ENCODE data around the gene MAN1A2. TPM values are rescaled to one million over a fixed set of nuclear protein-coding genes. Genes with fewer than 3 reads are reported as not detected.
"Not testable (repeated sequence)": the region's sequence is repeated elsewhere in the genome, so short reads cannot be mapped to it uniquely, and the experiment has no call there.

Gene MAN1A2
- total RNA-seq, 1 donor, result 43.7 TPM

GRCh38 chr1:117553471-117553870 lies 186.2 kb downstream of the MAN1A2 start:
- TF ChIP-seq CTCF (IDR thresholded peaks at IDR 0.05; ENCODE audit: insufficient read depth, low read length), result no peak
- H3K4me3 ChIP-seq (ENCODE audit: low read depth, low read length), result no peak overlapping the region
- no peak for DNase-seq (ENCODE audit: low read depth)

- no peak overlapping the region for H3K4me3 ChIP-seq (ENCODE audit: low read depth, low read length)
- DNase-seq (ENCODE audit: low read depth), result no peak
- no peak for TF ChIP-seq CTCF (IDR thresholded peaks at IDR 0.05; ENCODE audit: insufficient read depth, low read length)
These were observed 188.6 kb downstream of the MAN1A2 start for GRCh38 chr1:117555806-117556205.

GRCh38 chr1:117556341-117556740 lies 189.1 kb downstream of the MAN1A2 start:
- no peak overlapping the region for H3K4me3 ChIP-seq (ENCODE audit: low read depth, low read length)
- TF ChIP-seq CTCF (IDR thresholded peaks at IDR 0.05; ENCODE audit: insufficient read depth, low read length), result no peak
- no peak for DNase-seq (ENCODE audit: low read depth)

- no peak for DNase-seq (ENCODE audit: low read depth)
- no peak overlapping the region for H3K4me3 ChIP-seq (ENCODE audit: low read depth, low read length)
- no peak for TF ChIP-seq CTCF (IDR thresholded peaks at IDR 0.05; ENCODE audit: insufficient read depth, low read length)
These were observed 189.7 kb downstream of the MAN1A2 start for GRCh38 chr1:117556976-117557375.

- not testable (repeated sequence) for DNase-seq (ENCODE audit: low read depth)
These were observed 191.2 kb downstream of the MAN1A2 start for GRCh38 chr1:117558451-117558850.

GRCh38 chr1:117559139-117559538 lies 191.9 kb downstream of the MAN1A2 start:
- no peak for DNase-seq (ENCODE audit: low read depth)
- H3K4me3 ChIP-seq (ENCODE audit: low read depth, low read length), result no peak overlapping the region
- TF ChIP-seq CTCF (IDR thresholded peaks at IDR 0.05; ENCODE audit: insufficient read depth, low read length), result no peak

More at GRCh38 chr1:117558451-117558850, 191.2 kb downstream of the MAN1A2 start:
- not testable (repeated sequence) for H3K4me3 ChIP-seq (ENCODE audit: low read depth, low read length)

- TF ChIP-seq CTCF (IDR thresholded peaks at IDR 0.05; ENCODE audit: insufficient read depth, low read length), result no peak
- no peak overlapping the region for H3K4me3 ChIP-seq (ENCODE audit: low read depth, low read length)
These were observed 192.7 kb downstream of the MAN1A2 start for GRCh38 chr1:117559985-117560384.

More at GRCh38 chr1:117559985-117560384, 192.7 kb downstream of the MAN1A2 start:
- DNase-seq (ENCODE audit: low read depth), result no peak

Data from fibroblast of the aortic adventitia (primary cell).